CD4-positive, alpha-beta memory T cell (primary cell): ENCODE measurements around the gene NFE2L2. TPM values are rescaled to one million over a fixed set of nuclear protein-coding genes. Genes with fewer than 3 reads are reported as not detected.

Experiments
- CTCF ChIA-PET: fragments of 350-600 bp; sonication (Branson Sonifier 250); formaldehyde crosslinking; loops from one replicate; lab custom pipeline; 2021; ENCODE audit warnings: inconsistent platforms; ENCODE audit not compliant: partially characterized antibody; lab: Charles Lee
- POLR2A ChIA-PET: fragments of 350-600 bp; sonication (Branson Sonifier 250); formaldehyde crosslinking; loops from one replicate; lab custom pipeline; 2021; ENCODE audit not compliant: partially characterized antibody; lab: Charles Lee
- DNase-seq, 5 donors: peaks; one replicate each; pipeline versions ENCODE4 v3.0.0 to v3.0.0-alpha.2; 2020 to 2022; ENCODE audit warnings: mixed read lengths in 1 of 5
- H3K27ac ChIP-seq: one replicate; pipeline ENCODE4 v1.7.0; 2013; ENCODE audit warnings: low read depth, low read length
- H3K27me3 ChIP-seq: 2 replicates; pipeline ENCODE4 v1.7.0; 2013; ENCODE audit warnings: mild to moderate bottlenecking, low read length, moderate library complexity; ENCODE audit not compliant: insufficient read depth
- H3K36me3 ChIP-seq: 2 replicates; pipeline ENCODE4 v1.7.0; 2013; ENCODE audit warnings: mild to moderate bottlenecking, low read length, moderate library complexity; ENCODE audit not compliant: insufficient read depth
- H3K4me1 ChIP-seq: 2 replicates; pipeline ENCODE4 v1.7.0; 2013; ENCODE audit warnings: mild to moderate bottlenecking, low read length, moderate library complexity; ENCODE audit not compliant: insufficient read depth
- H3K4me3 ChIP-seq, 2 donors: one replicate each; pipeline ENCODE4 v1.7.0; 2013; ENCODE audit warnings: low read length in 2 of 2, mild to moderate bottlenecking in 1 of 2
- H3K9me3 ChIP-seq, 2 donors: one replicate each; pipeline ENCODE4 v1.7.0; 2013; ENCODE audit warnings: low read length in 2 of 2, control low read depth in 1 of 2; ENCODE audit not compliant: control insufficient read depth in 1 of 2
- H3K27ac Mint-ChIP-seq, 7 donors: one replicate each; pipeline ENCODE4 v1.8.0; 2020 to 2021; ENCODE audit warnings: mixed read lengths in 7 of 7, mild to moderate bottlenecking in 6 of 7, inconsistent platforms in 3 of 7, moderate library complexity in 3 of 7
- H3K27me3 Mint-ChIP-seq, 2 donors: one replicate each; pipeline ENCODE4 v1.8.0; 2020 to 2021; ENCODE audit warnings: mixed read lengths in 2 of 2
- H3K36me3 Mint-ChIP-seq, 2 donors: one replicate each; pipeline ENCODE4 v1.8.0; 2020 to 2021; ENCODE audit warnings: mixed read lengths in 2 of 2, inconsistent platforms in 1 of 2, mild to moderate bottlenecking in 1 of 2
- H3K4me1 Mint-ChIP-seq, 4 donors: one replicate each; pipeline ENCODE4 v1.8.0; 2020 to 2021; ENCODE audit warnings: mixed read lengths in 4 of 4, mild to moderate bottlenecking in 1 of 4
- H3K4me3 Mint-ChIP-seq, 8 donors: one replicate each; pipeline ENCODE4 v1.8.0; 2020 to 2021; ENCODE audit warnings: mixed read lengths in 8 of 8, mild to moderate bottlenecking in 7 of 8, moderate library complexity in 6 of 8, inconsistent platforms in 3 of 8
- H3K9me3 Mint-ChIP-seq, 8 donors: one replicate each; pipeline ENCODE4 v1.8.0; 2020 to 2021; ENCODE audit warnings: mixed read lengths in 8 of 8, mild to moderate bottlenecking in 5 of 8, inconsistent platforms in 3 of 8, moderate library complexity in 1 of 8
- intact Hi-C: fragments of 100-400 bp; cut with micrococcal nuclease; formaldehyde crosslinking; loops from one replicate; pipeline ENCODE4 v1.15.1; 2023
- polyA plus RNA-seq, 2 donors: library from polyadenylated mRNA; unstranded; fragments of 300-500 nt; fragmentation: Illumina TruSeq; gene quantifications; one replicate each; pipeline ENCODE4 v1.2.3, GENCODE V29; 2021
- total RNA-seq, 2 experiments: library from RNA; stranded (reverse); gene quantifications; one replicate each; pipeline ENCODE4 v1.2.3, GENCODE V29; 2021

NFE2L2 gene
- total and polyA plus RNA-seq, 4 experiments from 2014 or later = 39.6 to 86.9 (median 75.2) TPM

DNA sequence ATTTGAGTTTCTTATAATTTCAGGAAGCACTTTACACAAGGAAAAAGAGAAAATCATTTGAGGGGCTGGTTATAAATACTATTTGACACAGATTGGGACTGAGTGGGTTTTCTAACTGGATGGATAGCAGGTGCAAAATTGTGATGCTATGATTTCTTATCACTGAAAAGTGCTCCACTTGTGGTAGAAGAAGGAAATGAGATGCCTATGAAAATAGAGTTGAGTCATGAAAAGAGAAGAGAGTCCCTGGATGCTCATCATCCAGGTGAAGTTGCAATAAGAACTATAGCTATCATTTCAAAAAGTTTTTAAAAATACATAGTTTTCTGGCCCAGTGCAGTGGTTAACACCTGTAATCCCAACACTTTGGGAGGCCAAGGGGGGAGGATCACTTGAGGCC, 39.4 kb upstream of the NFE2L2 start:
- ChIA-PET CTCF (interaction anchor here (1.0 to 3.4 kb wide), 5 partner anchors 8 to 143 kb away, joined by 3 to 18 read pairs (median 7); partner anchors contain the start of gene NFE2L2), POLR2A (interaction anchor here (1.0 kb wide), 1 partner anchor 40 kb away, joined by 5 read pairs; no protein-coding TSS in a partner anchor)
- no peak overlapping the region for H3K4me3 Mint-ChIP-seq
- no peak overlapping the region for H3K27ac Mint-ChIP-seq
- Histone ChIP-seq H3K9me3 (no peaks in the 10 kb centered on the region), H3K27me3 (no peaks in the 10 kb centered on the region), H3K36me3 (no peaks in the 10 kb centered on the region), H3K4me1 (no peaks in the 10 kb centered on the region), H3K4me3 (no peak overlapping the region), H3K27ac (no peak overlapping the region)
- intact Hi-C loops = no loop called here
- no peaks in the 10 kb centered on the region for H3K27me3 Mint-ChIP-seq
- H3K4me1 Mint-ChIP-seq = peaks cover 2 to 3% (median 2%) of the 10 kb centered on the region in 4 donors
- no peak for DNase-seq
- H3K36me3 Mint-ChIP-seq = peaks cover 0 to 19% of the 10 kb centered on the region in 2 donors
- no peaks in the 10 kb centered on the region for H3K9me3 Mint-ChIP-seq

DNA sequence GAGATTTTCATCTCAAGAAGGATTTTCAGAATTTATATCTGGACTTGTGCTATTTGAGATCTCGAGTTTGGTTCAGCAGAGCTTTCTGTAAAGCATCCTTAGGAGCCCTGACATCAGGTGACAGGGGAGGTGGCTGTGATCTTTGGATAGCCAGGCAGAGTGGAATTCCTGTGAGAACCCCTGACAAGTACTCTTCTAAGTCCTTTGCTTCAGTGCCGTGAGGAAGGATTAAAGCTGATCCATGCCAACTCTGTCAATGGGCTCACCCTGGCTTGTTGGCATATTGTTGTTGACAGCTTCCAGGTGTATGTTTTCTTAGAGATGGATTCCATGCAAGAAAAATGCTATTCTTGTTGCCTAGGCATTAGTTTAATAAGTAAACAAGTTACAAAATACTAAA, 38.0 kb upstream of the NFE2L2 start:
- no peak overlapping the region for H3K27ac Mint-ChIP-seq
- H3K27me3 ChIP-seq = no peaks in the 10 kb centered on the region
- intact Hi-C loops = no loop called here
- POLR2A ChIA-PET = no interaction called here
- H3K4me1 ChIP-seq = no peaks in the 10 kb centered on the region
- no peaks in the 10 kb centered on the region for H3K27me3 Mint-ChIP-seq
- H3K9me3 ChIP-seq = no peaks in the 10 kb centered on the region
- H3K4me1 Mint-ChIP-seq = no peaks in the 10 kb centered on the region
- H3K27ac ChIP-seq = no peak overlapping the region
- CTCF ChIA-PET = interaction anchor here (0.8 to 1.5 kb wide), 3 partner anchors 11 to 39 kb away, joined by 3 to 4 read pairs (median 4); no protein-coding TSS in a partner anchor
- no peak for DNase-seq
- no peaks in the 10 kb centered on the region for H3K9me3 Mint-ChIP-seq
- peaks cover 0 to 19% of the 10 kb centered on the region in 2 donors for H3K36me3 Mint-ChIP-seq
- H3K36me3 ChIP-seq = no peaks in the 10 kb centered on the region
- no peak overlapping the region for H3K4me3 ChIP-seq
- no peak overlapping the region for H3K4me3 Mint-ChIP-seq

DNA sequence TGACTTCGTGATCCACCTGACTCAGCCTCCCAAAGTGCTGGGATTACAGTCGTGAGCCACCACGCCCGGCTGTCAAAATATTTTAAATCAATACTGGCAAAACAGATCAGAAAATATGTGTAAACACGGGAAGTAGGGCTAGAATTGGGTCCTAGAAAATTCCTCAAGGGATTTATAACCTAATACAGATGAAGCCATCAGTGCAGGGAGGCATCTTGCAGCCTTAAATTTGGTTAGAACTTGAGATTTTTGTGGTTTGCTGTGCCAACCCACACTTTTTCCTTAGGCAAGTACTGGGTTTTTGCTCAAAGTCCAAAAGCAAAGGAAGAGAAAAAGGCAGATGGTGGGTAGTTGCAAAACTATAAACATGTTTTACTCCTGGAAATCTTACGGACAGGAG, 33.7 kb upstream of the NFE2L2 start:
- no peaks in the 10 kb centered on the region for H3K9me3 Mint-ChIP-seq
- no peak for DNase-seq
- Histone ChIP-seq H3K27me3 (no peaks in the 10 kb centered on the region), H3K36me3 (no peaks in the 10 kb centered on the region), H3K27ac (no peak overlapping the region), H3K9me3 (no peaks in the 10 kb centered on the region), H3K4me3 (no peak overlapping the region), H3K4me1 (peaks cover 5% of the 10 kb centered on the region)
- no peaks in the 10 kb centered on the region for H3K27me3 Mint-ChIP-seq
- H3K4me3 Mint-ChIP-seq = no peak overlapping the region
- intact Hi-C loops = no loop called here
- H3K4me1 Mint-ChIP-seq = peaks cover 0 to 5% (median 4%) of the 10 kb centered on the region in 4 donors
- CTCF ChIA-PET = interaction anchor here (3.4 to 4.2 kb wide), 2 partner anchors 34 to 134 kb away, joined by 17 to 27 read pairs; partner anchors contain the start of gene NFE2L2
- no peak overlapping the region for H3K27ac Mint-ChIP-seq
- POLR2A ChIA-PET = interaction anchor here (3.5 kb wide), 1 partner anchor 34 kb away, joined by 18 read pairs; the partner anchor contains the start of gene NFE2L2
- H3K36me3 Mint-ChIP-seq = peaks cover 0 to 13% of the 10 kb centered on the region in 2 donors

DNA sequence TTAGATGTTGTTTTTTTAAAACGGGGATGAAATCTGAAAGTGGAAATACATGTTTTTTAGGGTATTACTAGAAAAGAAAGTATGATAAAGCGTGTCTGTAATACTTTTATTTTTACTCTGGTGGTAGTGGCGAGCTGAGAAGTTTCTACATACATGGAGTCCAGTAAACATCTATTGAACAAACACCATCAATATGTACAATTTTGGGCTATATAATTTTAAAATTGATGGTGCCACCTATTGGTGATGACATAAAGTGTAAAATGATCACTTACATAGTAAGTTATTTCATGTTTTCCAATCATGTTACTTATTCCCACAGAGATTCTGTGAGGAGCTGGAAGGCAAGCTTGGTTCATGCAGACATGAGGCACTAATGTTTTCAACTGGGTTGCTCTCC, 31.5 kb upstream of the NFE2L2 start:
- peak overlapping the region in 3 of 7 donors; percentile 16 to 72 (median 37) for H3K27ac Mint-ChIP-seq
- CTCF ChIA-PET = interaction anchor here (0.6 to 9.2 kb wide), 30 partner anchors 8 to 1200 kb away, joined by 3 to 192 read pairs (median 4); partner anchors contain the start of gene NFE2L2
- H3K4me3 ChIP-seq = no peak overlapping the region
- H3K36me3 ChIP-seq = no peaks in the 10 kb centered on the region
- H3K36me3 Mint-ChIP-seq = peaks cover 0 to 5% of the 10 kb centered on the region in 2 donors
- H3K4me1 Mint-ChIP-seq = peaks cover 4 to 7% (median 5%) of the 10 kb centered on the region in 4 donors
- H3K27ac ChIP-seq = no peak overlapping the region
- no peaks in the 10 kb centered on the region for H3K9me3 Mint-ChIP-seq
- intact Hi-C loops = loop anchor here (1.0 to 2.0 kb wide), 3 partner anchors 33 to 132 kb away; no protein-coding TSS in a partner anchor
- no peaks in the 10 kb centered on the region for H3K9me3 ChIP-seq
- H3K4me1 ChIP-seq = peaks cover 9% of the 10 kb centered on the region
- DNase-seq = peak in 4 of 5 donors; percentile 34 to 49 (median 43)
- peak overlapping the region in 1 of 8 donors; percentile 4 for H3K4me3 Mint-ChIP-seq
- H3K27me3 ChIP-seq = no peaks in the 10 kb centered on the region
- POLR2A ChIA-PET = interaction anchor here (0.6 to 10.2 kb wide), 4 partner anchors 9 to 130 kb away, joined by 3 to 144 read pairs (median 16); partner anchors contain the start of gene NFE2L2
- H3K27me3 Mint-ChIP-seq = no peaks in the 10 kb centered on the region

DNA sequence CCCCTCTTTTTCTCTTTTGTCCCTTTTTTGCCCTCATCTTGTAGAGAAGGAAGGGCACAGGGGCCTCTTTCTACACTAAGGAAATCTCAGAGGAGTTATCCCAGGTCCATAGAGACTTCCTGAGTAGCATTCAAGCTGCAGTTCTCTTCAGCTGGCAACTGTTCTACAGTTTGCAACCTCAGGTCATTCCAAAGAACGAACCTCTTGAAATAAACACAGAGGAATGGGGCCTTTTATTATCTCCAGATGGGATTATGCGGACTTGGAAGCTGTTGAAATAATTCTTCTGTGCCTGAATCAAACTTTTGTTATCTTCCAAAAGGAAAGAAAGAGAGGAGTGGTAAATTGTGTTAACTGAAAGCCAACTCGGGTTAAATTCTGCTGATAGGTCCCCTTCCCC, 31.0 kb upstream of the NFE2L2 start:
- ChIA-PET POLR2A (interaction anchor here (1.4 to 10.2 kb wide), 3 partner anchors 10 to 130 kb away, joined by 5 to 144 read pairs (median 26); partner anchors contain the start of gene NFE2L2), CTCF (interaction anchor here (0.6 to 9.2 kb wide), 22 partner anchors 8 to 1200 kb away, joined by 3 to 192 read pairs (median 4); partner anchors contain the start of gene NFE2L2)
- Mint-ChIP-seq H3K36me3 (peaks cover 0 to under 1% of the 10 kb centered on the region in 2 donors), H3K9me3 (no peaks in the 10 kb centered on the region), H3K27me3 (no peaks in the 10 kb centered on the region), H3K27ac (peak overlapping the region in 1 of 7 donors; percentile 2), H3K4me3 (no peak overlapping the region), H3K4me1 (peaks cover 5 to 9% (median 6%) of the 10 kb centered on the region in 4 donors)
- peaks cover 14% of the 10 kb centered on the region for H3K4me1 ChIP-seq
- H3K27ac ChIP-seq = no peak overlapping the region
- no peaks in the 10 kb centered on the region for H3K27me3 ChIP-seq
- intact Hi-C loops = no loop called here
- DNase-seq = no peak
- no peak overlapping the region for H3K4me3 ChIP-seq
- no peaks in the 10 kb centered on the region for H3K9me3 ChIP-seq
- no peaks in the 10 kb centered on the region for H3K36me3 ChIP-seq

DNA sequence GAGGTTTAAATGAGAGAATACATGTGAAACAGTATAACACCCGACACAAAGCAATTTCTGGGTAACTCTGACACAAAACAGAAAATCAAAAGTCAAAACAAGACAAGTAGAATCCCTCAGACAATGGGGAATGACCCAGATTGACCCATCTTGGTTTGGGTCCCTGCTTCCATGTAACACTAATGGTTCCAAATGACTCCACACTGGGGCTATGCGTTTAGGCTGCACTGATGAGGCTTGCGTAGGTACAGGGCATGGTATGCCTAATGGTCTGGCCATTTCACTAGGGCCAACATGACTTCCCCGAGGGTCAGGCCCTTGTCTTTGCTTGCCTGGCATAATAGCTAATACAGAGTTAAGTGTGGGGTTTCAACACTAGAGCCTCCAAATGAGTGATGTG, 27.2 kb upstream of the NFE2L2 start:
- Mint-ChIP-seq H3K36me3 (no peaks in the 10 kb centered on the region), H3K27ac (peak overlapping the region in 2 of 7 donors; percentile 26 to 57), H3K4me1 (peaks cover 11 to 24% (median 18%) of the 10 kb centered on the region in 4 donors), H3K4me3 (no peak overlapping the region), H3K9me3 (no peaks in the 10 kb centered on the region), H3K27me3 (no peaks in the 10 kb centered on the region)
- no peak for DNase-seq
- H3K36me3 ChIP-seq = no peaks in the 10 kb centered on the region
- CTCF ChIA-PET = interaction anchor here (1.0 to 9.2 kb wide), 6 partner anchors 18 to 128 kb away, joined by 3 to 192 read pairs (median 4); partner anchors contain the start of gene NFE2L2
- no peak overlapping the region for H3K27ac ChIP-seq
- H3K4me1 ChIP-seq = peaks cover 25% of the 10 kb centered on the region
- intact Hi-C loops = no loop called here
- POLR2A ChIA-PET = interaction anchor here (10.2 kb wide), 1 partner anchor 26 kb away, joined by 144 read pairs; the partner anchor contains the start of gene NFE2L2
- no peaks in the 10 kb centered on the region for H3K9me3 ChIP-seq
- no peak overlapping the region for H3K4me3 ChIP-seq
- no peaks in the 10 kb centered on the region for H3K27me3 ChIP-seq
